Measurements from ENCODE around the gene AUTS2.

GRCh38 chr7:69871886-69872569 lies 273.8 kb downstream of the AUTS2 start:
- TF ChIP-seq, protein P1, sequence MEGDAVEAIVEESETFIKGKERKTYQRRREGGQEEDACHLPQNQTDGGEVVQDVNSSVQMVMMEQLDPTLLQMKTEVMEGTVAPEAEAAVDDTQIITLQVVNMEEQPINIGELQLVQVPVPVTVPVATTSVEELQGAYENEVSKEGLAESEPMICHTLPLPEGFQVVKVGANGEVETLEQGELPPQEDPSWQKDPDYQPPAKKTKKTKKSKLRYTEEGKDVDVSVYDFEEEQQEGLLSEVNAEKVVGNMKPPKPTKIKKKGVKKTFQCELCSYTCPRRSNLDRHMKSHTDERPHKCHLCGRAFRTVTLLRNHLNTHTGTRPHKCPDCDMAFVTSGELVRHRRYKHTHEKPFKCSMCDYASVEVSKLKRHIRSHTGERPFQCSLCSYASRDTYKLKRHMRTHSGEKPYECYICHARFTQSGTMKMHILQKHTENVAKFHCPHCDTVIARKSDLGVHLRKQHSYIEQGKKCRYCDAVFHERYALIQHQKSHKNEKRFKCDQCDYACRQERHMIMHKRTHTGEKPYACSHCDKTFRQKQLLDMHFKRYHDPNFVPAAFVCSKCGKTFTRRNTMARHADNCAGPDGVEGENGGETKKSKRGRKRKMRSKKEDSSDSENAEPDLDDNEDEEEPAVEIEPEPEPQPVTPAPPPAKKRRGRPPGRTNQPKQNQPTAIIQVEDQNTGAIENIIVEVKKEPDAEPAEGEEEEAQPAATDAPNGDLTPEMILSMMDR (conservative IDR thresholded peaks at IDR 0.05 in 1 of 2, IDR thresholded peaks at IDR 0.05 in 1 of 2; ENCODE audit: low read depth in 1 of 2, low read length in 2 of 2), result no peak
- no peak for TF ChIP-seq EZH2 (IDR thresholded peaks at IDR 0.05; ENCODE audit: low read length, missing control alignments)
